Measurements from ENCODE around the gene IGSF3. TPM values are rescaled to one million over a fixed set of nuclear protein-coding genes. Genes with fewer than 3 reads are reported as not detected.
"Not testable (repeated sequence)": the region's sequence is repeated elsewhere in the genome, so short reads cannot be mapped to it uniquely, and the experiment has no call there.

Gene IGSF3
- total RNA-seq, 1 donor from 2014 or later = 19.9 TPM

GRCh38 chr1:116597388-116597787, 70.1 kb downstream of the IGSF3 start:
- H3K36me3 ChIP-seq; intact Hi-C loops (cut with micrococcal nuclease); H3K9me3 ChIP-seq (replicated peaks); DNase-seq; H3K4me3 ChIP-seq; H3K27ac ChIP-seq (replicated peaks); H3K27me3 ChIP-seq (ENCODE audit: low read depth): not testable (repeated sequence)
- peaks cover 13% of the 10 kb centered on the region for H3K4me1 ChIP-seq

- H3K27me3 ChIP-seq (ENCODE audit: low read depth); intact Hi-C loops (cut with micrococcal nuclease); H3K4me3 ChIP-seq; H3K27ac ChIP-seq (replicated peaks); DNase-seq; H3K9me3 ChIP-seq (replicated peaks); H3K36me3 ChIP-seq: not testable (repeated sequence)
- H3K4me1 ChIP-seq = peaks cover 15% of the 10 kb centered on the region
These were observed 70.7 kb downstream of the IGSF3 start for GRCh38 chr1:116596742-116597307.

- H3K27ac ChIP-seq (replicated peaks); H3K27me3 ChIP-seq (ENCODE audit: low read depth); intact Hi-C loops (cut with micrococcal nuclease); H3K36me3 ChIP-seq; DNase-seq; H3K9me3 ChIP-seq (replicated peaks): not testable (repeated sequence)
- H3K4me3 ChIP-seq = peak overlapping the region; percentile 21
- H3K4me1 ChIP-seq = peaks cover 15% of the 10 kb centered on the region
- TF ChIP-seq CTCF (IDR thresholded peaks at IDR 0.05; ENCODE audit: borderline replicate concordance) = peak; percentile 69
These were observed 71.4 kb downstream of the IGSF3 start for GRCh38 chr1:116595946-116596741.

GRCh38 chr1:116595065-116595840, 72.3 kb downstream of the IGSF3 start:
- DNase-seq; H3K27ac ChIP-seq (replicated peaks); H3K36me3 ChIP-seq; H3K4me3 ChIP-seq; H3K9me3 ChIP-seq (replicated peaks); intact Hi-C loops (cut with micrococcal nuclease); H3K27me3 ChIP-seq (ENCODE audit: low read depth): not testable (repeated sequence)
- H3K4me1 ChIP-seq = peaks cover 15% of the 10 kb centered on the region
- peak; percentile 37 for TF ChIP-seq CTCF (IDR thresholded peaks at IDR 0.05; ENCODE audit: borderline replicate concordance)

- DNase-seq; H3K36me3 ChIP-seq; H3K9me3 ChIP-seq (replicated peaks); H3K27me3 ChIP-seq (ENCODE audit: low read depth); intact Hi-C loops (cut with micrococcal nuclease); H3K4me3 ChIP-seq: not testable (repeated sequence)
- Histone ChIP-seq H3K27ac (replicated peaks) (peak overlapping the region; percentile 84), H3K4me1 (peaks cover 23% of the 10 kb centered on the region)
These were observed 73.6 kb downstream of the IGSF3 start for GRCh38 chr1:116593977-116594376.

- Histone ChIP-seq H3K4me3 (peak overlapping the region; percentile 23), H3K27ac (replicated peaks) (peak overlapping the region; percentile 84), H3K4me1 (peaks cover 23% of the 10 kb centered on the region)
- H3K36me3 ChIP-seq; intact Hi-C loops (cut with micrococcal nuclease); H3K27me3 ChIP-seq (ENCODE audit: low read depth); H3K9me3 ChIP-seq (replicated peaks): not testable (repeated sequence)
- peak; percentile 32 for DNase-seq
These were observed 74.1 kb downstream of the IGSF3 start for GRCh38 chr1:116593401-116593800.

- DNase-seq; intact Hi-C loops (cut with micrococcal nuclease): not testable (repeated sequence)
- peak overlapping the region; percentile 84 for H3K27ac ChIP-seq (replicated peaks)
These were observed 75.5 kb downstream of the IGSF3 start for GRCh38 chr1:116591951-116592605.

GRCh38 chr1:116591006-116591950, 76.3 kb downstream of the IGSF3 start:
- H3K4me3 ChIP-seq; H3K36me3 ChIP-seq; intact Hi-C loops (cut with micrococcal nuclease); H3K27me3 ChIP-seq (ENCODE audit: low read depth); H3K9me3 ChIP-seq (replicated peaks); DNase-seq; H3K27ac ChIP-seq (replicated peaks): not testable (repeated sequence)
- peaks cover 23% of the 10 kb centered on the region for H3K4me1 ChIP-seq

More at GRCh38 chr1:116591951-116592605, 75.5 kb downstream of the IGSF3 start:
- not testable (repeated sequence) for H3K9me3 ChIP-seq (replicated peaks); H3K27me3 ChIP-seq (ENCODE audit: low read depth); H3K36me3 ChIP-seq; H3K4me3 ChIP-seq
- peaks cover 23% of the 10 kb centered on the region for H3K4me1 ChIP-seq

GRCh38 chr1:116590359-116591005, 77.1 kb downstream of the IGSF3 start:
- DNase-seq; H3K9me3 ChIP-seq (replicated peaks); H3K27me3 ChIP-seq (ENCODE audit: low read depth); H3K36me3 ChIP-seq; H3K4me3 ChIP-seq; H3K27ac ChIP-seq (replicated peaks); intact Hi-C loops (cut with micrococcal nuclease): not testable (repeated sequence)
- H3K4me1 ChIP-seq = peaks cover 18% of the 10 kb centered on the region
